Rectal smooth muscle tissue (tissue), 1 donor: ENCODE data around the gene FAM124A.
A peak's percentile ranks its signal among the peaks of the same experiment; 100 is the strongest.

Source experiments
- H3K27ac ChIP-seq: one replicate; pipeline ENCODE4 v1.7.0; 2013; ENCODE audit warnings: low read depth, low read length, inconsistent platforms
- H3K27me3 ChIP-seq: one replicate; pipeline ENCODE4 v1.7.0; 2013; ENCODE audit warnings: low read length; ENCODE audit not compliant: control insufficient read depth, insufficient read depth
- H3K36me3 ChIP-seq: one replicate; pipeline ENCODE4 v1.7.0; 2013; ENCODE audit warnings: low read length; ENCODE audit not compliant: control insufficient read depth, insufficient read depth
- H3K4me1 ChIP-seq: one replicate; pipeline ENCODE4 v1.7.0; 2013; ENCODE audit warnings: low read length; ENCODE audit not compliant: control insufficient read depth, insufficient read depth
- H3K4me3 ChIP-seq: one replicate; pipeline ENCODE4 v1.7.0; 2013; ENCODE audit warnings: low read length
- H3K9ac ChIP-seq: one replicate; pipeline ENCODE4 v1.7.0; 2013; ENCODE audit warnings: low read length

FAM124A gene

GRCh38 chr13:51194942-51195341, 27.3 kb upstream of the FAM124A start:
- no peaks in the 10 kb centered on the region for H3K4me1 ChIP-seq

GRCh38 chr13:51201886-51202285, 20.3 kb upstream of the FAM124A start:
- Histone ChIP-seq H3K9ac (no peak overlapping the region), H3K36me3 (no peaks in the 10 kb centered on the region), H3K27me3 (no peaks in the 10 kb centered on the region), H3K4me1 (no peaks in the 10 kb centered on the region), H3K27ac (no peak overlapping the region), H3K4me3 (no peak overlapping the region)

More at GRCh38 chr13:51194942-51195341, 27.3 kb upstream of the FAM124A start:
- Histone ChIP-seq H3K4me3 (no peak overlapping the region), H3K27ac (no peak overlapping the region), H3K36me3 (no peaks in the 10 kb centered on the region), H3K9ac (no peak overlapping the region), H3K27me3 (no peaks in the 10 kb centered on the region)

- no peaks in the 10 kb centered on the region for H3K36me3 ChIP-seq
- no peak overlapping the region for H3K27ac ChIP-seq
- no peaks in the 10 kb centered on the region for H3K27me3 ChIP-seq
- H3K9ac ChIP-seq, result no peak overlapping the region
- no peak overlapping the region for H3K4me3 ChIP-seq
- H3K4me1 ChIP-seq, result no peaks in the 10 kb centered on the region
These were observed 19.6 kb upstream of the FAM124A start for GRCh38 chr13:51202477-51203046.

- Histone ChIP-seq H3K27ac (no peak overlapping the region), H3K27me3 (no peaks in the 10 kb centered on the region), H3K9ac (no peak overlapping the region), H3K36me3 (no peaks in the 10 kb centered on the region), H3K4me1 (no peaks in the 10 kb centered on the region), H3K4me3 (no peak overlapping the region)
These were observed 15.6 kb upstream of the FAM124A start for GRCh38 chr13:51206584-51206983.

- H3K4me3 ChIP-seq, result no peak overlapping the region
- no peak overlapping the region for H3K27ac ChIP-seq
- H3K9ac ChIP-seq, result no peak overlapping the region
- no peaks in the 10 kb centered on the region for H3K36me3 ChIP-seq
- no peaks in the 10 kb centered on the region for H3K27me3 ChIP-seq
- no peaks in the 10 kb centered on the region for H3K4me1 ChIP-seq
These were observed 14.3 kb upstream of the FAM124A start for GRCh38 chr13:51207881-51208280.

- no peak overlapping the region for H3K27ac ChIP-seq
- no peaks in the 10 kb centered on the region for H3K4me1 ChIP-seq
- H3K36me3 ChIP-seq, result no peaks in the 10 kb centered on the region
- H3K27me3 ChIP-seq, result no peaks in the 10 kb centered on the region
- H3K4me3 ChIP-seq, result no peak overlapping the region
- no peak overlapping the region for H3K9ac ChIP-seq
These were observed 13.5 kb upstream of the FAM124A start for GRCh38 chr13:51208716-51209115.

GRCh38 chr13:51211910-51212309, 10.3 kb upstream of the FAM124A start:
- no peaks in the 10 kb centered on the region for H3K4me1 ChIP-seq
- no peak overlapping the region for H3K27ac ChIP-seq

GRCh38 chr13:51212758-51213157, 9.4 kb upstream of the FAM124A start:
- H3K4me1 ChIP-seq, result no peaks in the 10 kb centered on the region
- H3K4me3 ChIP-seq, result no peak overlapping the region
- H3K36me3 ChIP-seq, result no peaks in the 10 kb centered on the region
- no peaks in the 10 kb centered on the region for H3K27me3 ChIP-seq
- H3K9ac ChIP-seq, result no peak overlapping the region
- no peak overlapping the region for H3K27ac ChIP-seq

More at GRCh38 chr13:51211910-51212309, 10.3 kb upstream of the FAM124A start:
- no peak overlapping the region for H3K4me3 ChIP-seq
- H3K36me3 ChIP-seq, result no peaks in the 10 kb centered on the region
- no peak overlapping the region for H3K9ac ChIP-seq
- H3K27me3 ChIP-seq, result no peaks in the 10 kb centered on the region

GRCh38 chr13:51213173-51213728, 8.9 kb upstream of the FAM124A start:
- no peak overlapping the region for H3K9ac ChIP-seq
- H3K4me3 ChIP-seq, result no peak overlapping the region
- H3K27me3 ChIP-seq, result no peaks in the 10 kb centered on the region
- no peaks in the 10 kb centered on the region for H3K36me3 ChIP-seq
- H3K27ac ChIP-seq, result no peak overlapping the region
- H3K4me1 ChIP-seq, result no peaks in the 10 kb centered on the region

GRCh38 chr13:51218626-51219025, 3.6 kb upstream of the FAM124A start:
- H3K27ac ChIP-seq, result no peak overlapping the region
- no peak overlapping the region for H3K9ac ChIP-seq
- no peak overlapping the region for H3K4me3 ChIP-seq
- H3K36me3 ChIP-seq, result no peaks in the 10 kb centered on the region
- peaks cover 3% of the 10 kb centered on the region for H3K27me3 ChIP-seq
- H3K4me1 ChIP-seq, result no peaks in the 10 kb centered on the region

GRCh38 chr13:51220706-51221105, 1.5 kb upstream of the FAM124A start:
- Histone ChIP-seq H3K4me3 (no peak overlapping the region), H3K36me3 (no peaks in the 10 kb centered on the region), H3K9ac (no peak overlapping the region), H3K4me1 (no peaks in the 10 kb centered on the region), H3K27ac (no peak overlapping the region), H3K27me3 (peaks cover 3% of the 10 kb centered on the region)

GRCh38 chr13:51221108-51221507, 1.1 kb upstream of the FAM124A start:
- H3K4me3 ChIP-seq, result no peak overlapping the region
- H3K4me1 ChIP-seq, result no peaks in the 10 kb centered on the region
- no peak overlapping the region for H3K27ac ChIP-seq
- H3K27me3 ChIP-seq, result peaks cover 3% of the 10 kb centered on the region
- no peak overlapping the region for H3K9ac ChIP-seq
- no peaks in the 10 kb centered on the region for H3K36me3 ChIP-seq

- Histone ChIP-seq H3K4me3 (peak overlapping the region; percentile 84), H3K27me3 (peaks cover 3% of the 10 kb centered on the region), H3K9ac (no peak overlapping the region), H3K36me3 (no peaks in the 10 kb centered on the region), H3K4me1 (no peaks in the 10 kb centered on the region), H3K27ac (no peak overlapping the region)
These were observed 543 bp upstream of the FAM124A start for GRCh38 chr13:51221674-51222036.
